ENCODE measurements around the gene PNPLA1.

Gene PNPLA1

GRCh38 chr6:36329798-36330291, 60.0 kb downstream of the PNPLA1 start:
- FAIRE-seq, result no peak
- DNase-seq (ENCODE audit: insufficient read length, low spot score), result no peak
- TF ChIP-seq POLR2AphosphoS5 (IDR thresholded peaks at IDR 0.05; ENCODE audit: low read depth, low read length) (no peak), POLR2A (IDR thresholded peaks at IDR 0.05; ENCODE audit: low read depth, low read length) (no peak), SPI1 (IDR thresholded peaks at IDR 0.05; ENCODE audit: low read depth, low read length) (no peak), TAF1 (IDR thresholded peaks at IDR 0.05; ENCODE audit: low read depth, low read length) (no peak), PAX5 (IDR thresholded peaks at IDR 0.05; ENCODE audit: insufficient read depth, low read length, severe bottlenecking) (no peak), POU2F2 (IDR thresholded peaks at IDR 0.05; ENCODE audit: low read depth, low read length) (no peak)

DNA sequence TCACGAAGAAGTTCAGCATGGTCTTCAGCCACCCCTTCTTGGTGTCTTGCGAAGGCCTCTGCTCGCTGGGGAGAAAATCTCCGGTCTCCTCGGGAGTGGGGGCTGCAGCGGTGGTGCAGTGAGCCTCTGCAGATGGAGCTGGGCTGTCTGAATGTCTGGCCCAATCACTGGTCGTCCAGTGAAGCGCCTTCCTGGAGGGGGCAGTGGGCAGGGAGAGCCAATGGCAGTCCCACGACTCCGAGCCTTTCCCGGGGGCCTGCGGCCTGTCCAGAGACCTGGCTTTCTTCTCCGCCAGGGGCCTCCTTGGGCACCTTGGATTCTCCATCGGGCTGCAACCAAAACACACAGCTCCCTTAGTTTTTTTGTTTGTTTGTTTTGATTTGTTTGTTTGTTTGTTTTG, 60.5 kb downstream of the PNPLA1 start:
- FAIRE-seq, result no peak
- TF ChIP-seq POU2F2 (IDR thresholded peaks at IDR 0.05; ENCODE audit: low read depth, low read length) (no peak), SPI1 (IDR thresholded peaks at IDR 0.05; ENCODE audit: low read depth, low read length) (no peak), PAX5 (IDR thresholded peaks at IDR 0.05; ENCODE audit: insufficient read depth, low read length, severe bottlenecking) (no peak), TAF1 (IDR thresholded peaks at IDR 0.05; ENCODE audit: low read depth, low read length) (no peak), POLR2A (IDR thresholded peaks at IDR 0.05; ENCODE audit: low read depth, low read length) (no peak), POLR2AphosphoS5 (IDR thresholded peaks at IDR 0.05; ENCODE audit: low read depth, low read length) (no peak)
- no peak for DNase-seq (ENCODE audit: insufficient read length, low spot score)

- FAIRE-seq, result no peak
- no peak for TF ChIP-seq SPI1 (IDR thresholded peaks at IDR 0.05; ENCODE audit: low read depth, low read length)
- TF ChIP-seq PAX5 (IDR thresholded peaks at IDR 0.05; ENCODE audit: insufficient read depth, low read length, severe bottlenecking), result no peak
- no peak for TF ChIP-seq POLR2AphosphoS5 (IDR thresholded peaks at IDR 0.05; ENCODE audit: low read depth, low read length)
- TF ChIP-seq POLR2A (IDR thresholded peaks at IDR 0.05; ENCODE audit: low read depth, low read length), result no peak
- no peak for TF ChIP-seq POU2F2 (IDR thresholded peaks at IDR 0.05; ENCODE audit: low read depth, low read length)
- TF ChIP-seq TAF1 (IDR thresholded peaks at IDR 0.05; ENCODE audit: low read depth, low read length), result no peak
- no peak for DNase-seq (ENCODE audit: insufficient read length, low spot score)
Measured at GRCh38 chr6:36331381-36331780, 61.5 kb downstream of the PNPLA1 start.

GRCh38 chr6:36333171-36333895, 63.5 kb downstream of the PNPLA1 start:
- no peak for TF ChIP-seq POLR2AphosphoS5 (IDR thresholded peaks at IDR 0.05; ENCODE audit: low read depth, low read length)
- no peak for TF ChIP-seq SPI1 (IDR thresholded peaks at IDR 0.05; ENCODE audit: low read depth, low read length)
- no peak for TF ChIP-seq PAX5 (IDR thresholded peaks at IDR 0.05; ENCODE audit: insufficient read depth, low read length, severe bottlenecking)
- TF ChIP-seq TAF1 (IDR thresholded peaks at IDR 0.05; ENCODE audit: low read depth, low read length), result no peak
- TF ChIP-seq POLR2A (IDR thresholded peaks at IDR 0.05; ENCODE audit: low read depth, low read length), result no peak
- TF ChIP-seq POU2F2 (IDR thresholded peaks at IDR 0.05; ENCODE audit: low read depth, low read length), result no peak
- no peak for DNase-seq (ENCODE audit: insufficient read length, low spot score)
- no peak for FAIRE-seq

DNA sequence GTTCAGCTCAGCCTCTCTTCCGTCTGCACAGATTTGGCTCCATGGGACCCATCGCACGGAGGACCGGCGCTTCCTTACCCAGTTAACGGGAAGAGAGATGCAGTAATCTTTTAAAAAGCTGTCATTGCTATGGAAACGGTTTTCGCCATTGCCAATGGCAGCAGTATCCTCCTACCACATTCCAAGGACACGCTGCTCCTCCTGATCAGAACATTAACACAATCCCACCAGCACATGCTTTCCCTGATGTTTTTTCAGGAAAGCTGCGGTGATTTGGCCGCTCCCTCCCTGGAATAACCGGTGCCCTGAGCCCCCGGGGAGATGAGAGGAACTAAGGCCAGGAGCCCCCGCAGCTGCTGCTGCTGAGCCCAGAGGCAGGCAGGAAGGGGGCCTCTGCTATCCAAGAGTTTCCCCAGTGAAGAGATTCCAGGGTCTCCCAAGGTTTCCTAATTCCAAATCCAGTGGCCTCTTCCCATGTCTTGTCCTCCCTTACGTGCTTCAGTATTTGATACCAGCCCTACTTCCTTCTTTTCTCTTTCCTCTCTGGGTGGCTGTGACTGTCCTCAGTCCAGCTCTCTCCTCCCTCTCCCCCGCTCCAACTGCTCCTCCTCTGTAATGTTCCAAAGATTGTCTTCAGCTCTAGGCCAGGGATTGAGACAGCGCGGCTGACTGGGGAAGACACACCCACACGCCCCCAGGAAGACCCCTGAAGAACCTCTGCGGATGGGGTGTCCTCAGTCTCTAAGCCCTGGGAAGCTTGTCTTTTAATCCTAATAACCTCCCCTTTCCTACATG, 64.3 kb downstream of the PNPLA1 start:
- no peak for FAIRE-seq
- TF ChIP-seq POU2F2 (IDR thresholded peaks at IDR 0.05; ENCODE audit: low read depth, low read length) (no peak), POLR2AphosphoS5 (IDR thresholded peaks at IDR 0.05; ENCODE audit: low read depth, low read length) (no peak), TAF1 (IDR thresholded peaks at IDR 0.05; ENCODE audit: low read depth, low read length) (no peak), PAX5 (IDR thresholded peaks at IDR 0.05; ENCODE audit: insufficient read depth, low read length, severe bottlenecking) (no peak), SPI1 (IDR thresholded peaks at IDR 0.05; ENCODE audit: low read depth, low read length) (no peak), POLR2A (IDR thresholded peaks at IDR 0.05; ENCODE audit: low read depth, low read length) (no peak)
- no peak for DNase-seq (ENCODE audit: insufficient read length, low spot score)

GRCh38 chr6:36334832-36335459, 65.1 kb downstream of the PNPLA1 start:
- no peak for TF ChIP-seq PAX5 (IDR thresholded peaks at IDR 0.05; ENCODE audit: insufficient read depth, low read length, severe bottlenecking)
- TF ChIP-seq POLR2A (IDR thresholded peaks at IDR 0.05; ENCODE audit: low read depth, low read length), result no peak
- no peak for TF ChIP-seq POU2F2 (IDR thresholded peaks at IDR 0.05; ENCODE audit: low read depth, low read length)
- no peak for TF ChIP-seq SPI1 (IDR thresholded peaks at IDR 0.05; ENCODE audit: low read depth, low read length)
- no peak for TF ChIP-seq TAF1 (IDR thresholded peaks at IDR 0.05; ENCODE audit: low read depth, low read length)
- no peak for TF ChIP-seq POLR2AphosphoS5 (IDR thresholded peaks at IDR 0.05; ENCODE audit: low read depth, low read length)
- FAIRE-seq (no peak), DNase-seq (ENCODE audit: insufficient read length, low spot score) (no peak)

DNA sequence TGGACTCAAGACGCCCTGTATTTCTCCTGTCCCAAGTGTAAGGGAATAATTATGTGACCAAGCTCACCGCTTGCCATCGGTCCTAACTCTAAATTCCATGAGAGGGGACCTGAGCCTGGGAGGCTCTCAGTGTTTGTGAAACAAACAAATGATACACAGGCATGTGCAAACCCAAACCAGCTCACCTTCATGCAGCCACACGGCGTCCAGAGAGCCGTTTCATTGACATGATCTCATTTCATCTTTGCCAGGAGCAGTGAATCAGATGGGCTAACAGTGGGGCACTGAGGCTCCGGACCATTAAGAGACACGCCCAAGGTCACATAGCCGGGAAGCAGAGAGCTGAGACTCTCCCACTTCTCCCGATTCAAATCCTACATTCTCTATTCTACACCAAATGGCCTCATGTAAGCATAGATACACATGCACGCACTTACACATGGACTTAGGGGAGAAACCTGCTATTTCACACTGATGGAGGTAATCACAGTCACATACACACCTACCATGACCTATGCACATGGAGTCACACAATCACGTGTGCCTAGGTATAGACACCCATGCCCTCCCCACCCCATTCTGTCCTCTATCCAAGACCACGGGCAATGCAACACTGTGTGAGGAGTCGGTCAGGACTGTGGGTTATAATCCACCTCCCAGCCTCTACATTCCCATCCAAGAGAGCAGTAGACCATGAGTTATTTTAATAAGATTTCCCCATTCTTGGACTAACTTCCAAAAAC, 65.8 kb downstream of the PNPLA1 start:
- FAIRE-seq (no peak), DNase-seq (ENCODE audit: insufficient read length, low spot score) (no peak)
- TF ChIP-seq TAF1 (IDR thresholded peaks at IDR 0.05; ENCODE audit: low read depth, low read length) (no peak), POLR2AphosphoS5 (IDR thresholded peaks at IDR 0.05; ENCODE audit: low read depth, low read length) (no peak), POU2F2 (IDR thresholded peaks at IDR 0.05; ENCODE audit: low read depth, low read length) (no peak), PAX5 (IDR thresholded peaks at IDR 0.05; ENCODE audit: insufficient read depth, low read length, severe bottlenecking) (no peak), SPI1 (IDR thresholded peaks at IDR 0.05; ENCODE audit: low read depth, low read length) (no peak), POLR2A (IDR thresholded peaks at IDR 0.05; ENCODE audit: low read depth, low read length) (no peak)

- DNase-seq (ENCODE audit: insufficient read length, low spot score) (no peak), FAIRE-seq (no peak)
- no peak for TF ChIP-seq POLR2A (IDR thresholded peaks at IDR 0.05; ENCODE audit: low read depth, low read length)
- TF ChIP-seq PAX5 (IDR thresholded peaks at IDR 0.05; ENCODE audit: insufficient read depth, low read length, severe bottlenecking), result no peak
- no peak for TF ChIP-seq SPI1 (IDR thresholded peaks at IDR 0.05; ENCODE audit: low read depth, low read length)
- no peak for TF ChIP-seq POLR2AphosphoS5 (IDR thresholded peaks at IDR 0.05; ENCODE audit: low read depth, low read length)
- TF ChIP-seq TAF1 (IDR thresholded peaks at IDR 0.05; ENCODE audit: low read depth, low read length), result no peak
- TF ChIP-seq POU2F2 (IDR thresholded peaks at IDR 0.05; ENCODE audit: low read depth, low read length), result no peak
Measured at GRCh38 chr6:36336208-36336710, 66.4 kb downstream of the PNPLA1 start.

Measured in GM12891 (cell line).